HCT116 (cell line): ENCODE measurements around the gene USP10. TPM values are rescaled to one million over a fixed set of nuclear protein-coding genes. Genes with fewer than 3 reads are reported as not detected.

Source experiments
- ATAC-seq: fragments of 200-7000 bp; cut with Tn5 transposase; 2 replicates; pipeline ENCODE4 v1.9.1; 2020; ENCODE audit warnings: mild to moderate bottlenecking, moderate library complexity
- BruUV-seq: library from RNA; stranded (reverse); fragments of 400-500 nt; replicated peaks from 2 replicates; lab custom pipeline; 2021; lab: Mats Ljungman, UMichigan
- CTCF ChIA-PET: fragments of 300-600 bp; sonication (Branson Sonifier 250); formaldehyde crosslinking; loops from one replicate; lab custom pipeline; 2021; ENCODE audit warnings: antibody characterized with exemption; lab: Charles Lee
- POLR2A ChIA-PET: fragments of 300-600, 350-600 bp; sonication (Branson Sonifier 250); formaldehyde crosslinking; loops from one replicate; lab custom pipeline; 2021; ENCODE audit warnings: antibody characterized with exemption; lab: Charles Lee
- RAD21 ChIA-PET, 2 experiments: fragments of 300-600 bp; sonication (Branson Sonifier 250); formaldehyde crosslinking; loops; one replicate each; lab custom pipeline; 2023; ENCODE audit warnings: low total read pairs in 2 of 2; ENCODE audit not compliant: uncharacterized antibody in 2 of 2, unreplicated experiment in 2 of 2, low non-redundant PET in 1 of 2; lab: Charles Lee
- DNase-seq: peaks from one replicate; pipeline ENCODE4 v3.0.0-alpha.2; 2010; ENCODE audit warnings: low read depth, low spot score
- H2AFZ ChIP-seq: fragments of 200-600 bp; shearing (Covaris generic), sonication (generic); 2 replicates; pipeline ENCODE4 v1.6.1; 2017; ENCODE audit warnings: low read depth, mixed run types, mixed read lengths, antibody characterized with exemption, low read length; ENCODE audit not compliant: poor library complexity, severe bottlenecking
- H3K27ac ChIP-seq: 2 replicates; pipeline ENCODE4 v1.5.1; 2012; ENCODE audit warnings: low read depth, low read length
- H3K27me3 ChIP-seq: fragments of 200-600 bp; sonication (generic); 2 replicates; pipeline ENCODE4 v1.6.1; 2016; ENCODE audit warnings: mixed run types, low read length, mixed read lengths; ENCODE audit not compliant: insufficient read depth
- H3K36me3 ChIP-seq, 2 experiments: fragments of 200-500 bp in 1 of 2; fragments of 200-600 bp in 1 of 2; sonication (Bioruptor generic) in 1 of 2; sonication (generic) in 1 of 2; 2 replicates each; pipeline versions ENCODE4 v1.5.1 to v1.6.1; 2014 to 2016; ENCODE audit warnings: low read length in 2 of 2, inconsistent platforms in 1 of 2, mixed read lengths in 1 of 2, mixed run types in 1 of 2; ENCODE audit not compliant: insufficient read depth in 2 of 2, control insufficient read depth in 1 of 2
- H3K4me1 ChIP-seq, 2 experiments: fragments of 200-600 bp in 1 of 2; sonication (generic) in 1 of 2; 2 replicates each; pipeline versions ENCODE4 v1.5.1 to v1.6.1; 2012 to 2017; ENCODE audit warnings: low read length in 2 of 2, inconsistent platforms in 1 of 2, mild to moderate bottlenecking in 1 of 2, mixed read lengths in 1 of 2, mixed run types in 1 of 2, moderate library complexity in 1 of 2; ENCODE audit not compliant: insufficient read depth in 2 of 2, control insufficient read depth in 1 of 2
- H3K4me2 ChIP-seq: fragments of 200-600 bp; sonication (generic); 2 replicates; pipeline ENCODE4 v1.6.1; 2017; ENCODE audit warnings: mixed run types, low read length, mixed read lengths
- H3K4me3 ChIP-seq, 2 experiments: fragments of 200-600 bp in 1 of 2; sonication (generic) in 1 of 2; replicated peaks in 1 of 2; 2 replicates each; pipeline ENCODE4 v1.5.1; 2011 to 2016; ENCODE audit warnings: low read length in 2 of 2, control low read depth in 1 of 2, low read depth in 1 of 2, mild to moderate bottlenecking in 1 of 2, mixed read lengths in 1 of 2, mixed run types in 1 of 2
- H3K79me2 ChIP-seq: fragments of 200-600 bp; sonication (generic); 2 replicates; pipeline ENCODE4 v1.6.1; 2017; ENCODE audit warnings: mild to moderate bottlenecking, mixed run types, low read length, moderate library complexity, mixed read lengths; ENCODE audit not compliant: insufficient read depth
- H3K9ac ChIP-seq: fragments of 200-600 bp; sonication (generic); 2 replicates; pipeline ENCODE4 v1.6.1; 2016; ENCODE audit warnings: low read length, mixed read lengths
- H3K9me2 ChIP-seq: fragments of 200-600 bp; sonication (generic), shearing (Covaris generic); 2 replicates; pipeline ENCODE4 v1.6.1; 2017; ENCODE audit warnings: mixed run types, mild to moderate bottlenecking, moderate library complexity; ENCODE audit not compliant: insufficient read depth
- H3K9me3 ChIP-seq, 2 experiments: fragments of 200-500 bp in 1 of 2; fragments of 200-600 bp in 1 of 2; sonication (Bioruptor generic) in 1 of 2; sonication (generic) in 1 of 2; 2 replicates each; pipeline ENCODE4 v1.6.1; 2014 to 2017; ENCODE audit warnings: low read length in 2 of 2, mixed read lengths in 2 of 2, inconsistent platforms in 1 of 2, low read depth in 1 of 2, mild to moderate bottlenecking in 1 of 2, mixed run types in 1 of 2, moderate library complexity in 1 of 2; ENCODE audit not compliant: control insufficient read depth in 1 of 2, insufficient read depth in 1 of 2
- H4K20me1 ChIP-seq: fragments of 200-600 bp; sonication (generic), shearing (Covaris generic); 2 replicates; pipeline ENCODE4 v1.6.1; 2017; ENCODE audit warnings: mixed run types, mild to moderate bottlenecking, moderate library complexity; ENCODE audit not compliant: insufficient read depth
- ATF3 ChIP-seq: IDR thresholded peaks from 2 replicates; pipeline ENCODE4 v1.6.1; 2012
- CBX3 ChIP-seq: IDR thresholded peaks from 2 replicates; pipeline ENCODE4 v1.6.1; 2012; ENCODE audit warnings: low read depth
- CEBPB ChIP-seq: IDR thresholded peaks from 2 replicates; pipeline ENCODE4 v1.6.1; 2012; ENCODE audit warnings: low read depth
- ELF1 ChIP-seq: IDR thresholded peaks from 2 replicates; pipeline ENCODE4 v1.6.1; 2012; ENCODE audit warnings: low read depth, borderline replicate concordance
- EZH2 ChIP-seq: fragments of 200-600 bp; sonication (generic); IDR thresholded peaks from 2 replicates; pipeline ENCODE4 v1.6.1; 2017; ENCODE audit warnings: antibody characterized with exemption, mixed run types
- EZH2phosphoT487 ChIP-seq: fragments of 200-600 bp; IDR thresholded peaks from 2 replicates; pipeline ENCODE4 v1.6.1; 2018; ENCODE audit warnings: antibody characterized with exemption, borderline replicate concordance
- FOSL1 ChIP-seq: IDR thresholded peaks from 2 replicates; pipeline ENCODE4 v1.6.1; 2012; ENCODE audit warnings: low read depth
- JUND ChIP-seq: IDR thresholded peaks from 2 replicates; pipeline ENCODE4 v1.6.1; 2012
- MAX ChIP-seq: IDR thresholded peaks from 2 replicates; pipeline ENCODE4 v1.6.1; 2012
- POLR2AphosphoS5 ChIP-seq: IDR thresholded peaks from 2 replicates; pipeline ENCODE4 v1.6.1; 2011; ENCODE audit warnings: mild to moderate bottlenecking, low read depth, low read length, moderate library complexity
- RAD21 ChIP-seq: IDR thresholded peaks from 2 replicates; pipeline ENCODE4 v1.6.1; 2012; ENCODE audit warnings: low read depth, mild to moderate bottlenecking
- SP1 ChIP-seq: IDR thresholded peaks from 2 replicates; pipeline ENCODE4 v1.6.1; 2012; ENCODE audit warnings: low read depth
- TCF7L2 ChIP-seq: IDR thresholded peaks from 2 replicates; pipeline ENCODE4 v1.7.0; 2011; ENCODE audit warnings: borderline replicate concordance, inconsistent platforms; ENCODE audit not compliant: insufficient read depth, insufficient read length; ENCODE audit errors: extremely low read depth
- ZNF274 ChIP-seq: fragments of 200-500 bp; sonication (Bioruptor generic); IDR thresholded peaks from 2 replicates; pipeline ENCODE4 v1.6.1; 2014; ENCODE audit warnings: mild to moderate bottlenecking, low read depth, low read length, inconsistent platforms
- intact Hi-C: fragments of 100-400 bp; cut with micrococcal nuclease; formaldehyde crosslinking; loops from 2 replicates; pipeline ENCODE4 v1.10.0; 2022
- total RNA-seq: library from RNA; stranded (reverse); gene quantifications from one replicate; pipeline ENCODE4 v1.2.1, GENCODE V29; 2021; ENCODE audit not compliant: unreplicated experiment
- TF ChIP-seq, protein P1 (sequence below): IDR thresholded peaks from 2 replicates; pipeline ENCODE4 v1.6.1; 2011; ENCODE audit warnings: mild to moderate bottlenecking, low read length, moderate library complexity; ENCODE audit not compliant: insufficient replicate concordance; ENCODE audit errors: extremely low read depth

Gene USP10
- total RNA-seq, 1 experiment from 2014 or later: 175 TPM

GRCh38 chr16:84712801-84713775, 13.3 kb downstream of the USP10 start:
- peaks cover 88% of the 10 kb centered on the region for H4K20me1 ChIP-seq
- BruUV-seq: no TSS peak

More at GRCh38 chr16:84712801-84713775, 13.3 kb downstream of the USP10 start:
- no peak overlapping the region for H2AFZ ChIP-seq
- no peak overlapping the region for H3K9ac ChIP-seq
- RAD21 ChIA-PET: no interaction called here
- H3K27ac ChIP-seq: no peak overlapping the region
- no peak overlapping the region for H3K4me3 ChIP-seq
- DNase-seq: no peak
- H3K4me1 ChIP-seq: no peaks in the 10 kb centered on the region; a peak in 1 of 4 replicates
- TF ChIP-seq FOSL1 (no peak), EZH2phosphoT487 (no peak), RAD21 (no peak), TCF7L2 (no peak), JUND (no peak), ZNF274 (no peak), CBX3 (no peak), EZH2 (no peak), CEBPB (no peak), MAX (no peak), ATF3 (no peak), POLR2AphosphoS5 (no peak), ELF1 (no peak), SP1 (no peak)
- TF ChIP-seq, protein P1, sequence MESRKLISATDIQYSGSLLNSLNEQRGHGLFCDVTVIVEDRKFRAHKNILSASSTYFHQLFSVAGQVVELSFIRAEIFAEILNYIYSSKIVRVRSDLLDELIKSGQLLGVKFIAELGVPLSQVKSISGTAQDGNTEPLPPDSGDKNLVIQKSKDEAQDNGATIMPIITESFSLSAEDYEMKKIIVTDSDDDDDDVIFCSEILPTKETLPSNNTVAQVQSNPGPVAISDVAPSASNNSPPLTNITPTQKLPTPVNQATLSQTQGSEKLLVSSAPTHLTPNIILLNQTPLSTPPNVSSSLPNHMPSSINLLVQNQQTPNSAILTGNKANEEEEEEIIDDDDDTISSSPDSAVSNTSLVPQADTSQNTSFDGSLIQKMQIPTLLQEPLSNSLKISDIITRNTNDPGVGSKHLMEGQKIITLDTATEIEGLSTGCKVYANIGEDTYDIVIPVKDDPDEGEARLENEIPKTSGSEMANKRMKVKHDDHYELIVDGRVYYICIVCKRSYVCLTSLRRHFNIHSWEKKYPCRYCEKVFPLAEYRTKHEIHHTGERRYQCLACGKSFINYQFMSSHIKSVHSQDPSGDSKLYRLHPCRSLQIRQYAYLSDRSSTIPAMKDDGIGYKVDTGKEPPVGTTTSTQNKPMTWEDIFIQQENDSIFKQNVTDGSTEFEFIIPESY: no peak
- peaks cover 4 to 17% of the 10 kb centered on the region in 2 experiments; a peak in 3 of 4 replicates for H3K36me3 ChIP-seq
- peaks cover 100% of the 10 kb centered on the region for H3K79me2 ChIP-seq
- no peaks in the 10 kb centered on the region for H3K27me3 ChIP-seq
- no peak for ATAC-seq
- no peak overlapping the region for H3K4me2 ChIP-seq
- H3K9me2 ChIP-seq: no peaks in the 10 kb centered on the region
- no peaks in the 10 kb centered on the region for H3K9me3 ChIP-seq
- CTCF ChIA-PET: interaction anchor here (1.6 to 7.0 kb wide), 3 partner anchors 12 to 25 kb away, joined by 4 to 47 read pairs (median 6); no protein-coding TSS in a partner anchor
- POLR2A ChIA-PET: interaction anchor here (2.0 kb wide), 1 partner anchor 10 kb away, joined by 4 read pairs; no protein-coding TSS in a partner anchor
- intact Hi-C loops: no loop called here
